GM19395 (cell line): Measurements from ENCODE around the gene SLC17A9.

Source experiments
- ATAC-seq: cut with Tn5 transposase; IDR thresholded peaks from one replicate; pipeline ENCODE4 v1.9.1; 2021; ENCODE audit warnings: mild to moderate bottlenecking, moderate library complexity; ENCODE audit not compliant: unreplicated experiment

SLC17A9 gene

DNA sequence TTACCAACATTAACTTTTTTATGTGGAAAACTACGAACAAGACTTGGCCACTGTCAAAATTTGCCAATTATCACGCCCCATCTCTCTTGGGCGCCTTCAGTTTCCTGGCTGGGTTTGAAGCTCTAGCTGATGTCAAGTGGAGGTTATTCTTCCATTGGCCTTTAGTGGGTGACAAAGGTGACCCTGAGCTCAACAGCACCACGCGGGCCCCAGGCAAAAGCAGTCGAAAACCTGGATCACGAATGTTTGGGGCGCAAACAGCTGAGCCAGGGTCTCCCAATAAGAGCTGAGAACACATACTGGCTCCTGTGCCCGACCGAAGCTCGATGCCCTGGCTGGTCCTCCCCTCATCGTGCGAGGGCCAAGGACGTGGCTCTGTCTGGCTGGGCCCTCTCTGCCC, 26.8 kb downstream of the SLC17A9 start:
- no peak for ATAC-seq

DNA sequence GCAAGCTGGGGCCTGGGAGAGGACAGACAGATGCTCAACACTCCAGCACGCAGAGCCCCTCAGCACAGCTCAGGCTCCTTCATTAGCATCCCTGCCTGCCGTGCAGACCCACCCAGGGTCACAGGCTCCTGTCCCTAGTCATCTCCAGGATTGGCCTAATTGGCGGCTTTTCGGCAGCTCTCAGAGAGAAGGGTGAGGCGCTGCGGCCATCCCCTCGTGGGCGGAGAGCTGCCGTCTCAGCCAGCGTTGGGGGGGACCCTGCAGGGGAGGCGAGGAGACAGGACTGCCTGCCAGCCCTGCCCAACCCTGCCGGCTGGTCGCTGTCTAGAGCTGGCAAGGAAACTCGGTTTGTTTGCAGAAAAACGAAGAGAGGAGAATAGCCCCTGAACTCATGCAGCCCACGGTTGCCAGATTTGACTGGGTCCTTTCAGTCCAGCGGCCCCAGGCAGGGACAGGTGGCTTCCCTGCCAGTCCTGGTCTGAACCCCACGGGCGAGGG, 27.4 kb downstream of the SLC17A9 start:
- ATAC-seq = no peak

DNA sequence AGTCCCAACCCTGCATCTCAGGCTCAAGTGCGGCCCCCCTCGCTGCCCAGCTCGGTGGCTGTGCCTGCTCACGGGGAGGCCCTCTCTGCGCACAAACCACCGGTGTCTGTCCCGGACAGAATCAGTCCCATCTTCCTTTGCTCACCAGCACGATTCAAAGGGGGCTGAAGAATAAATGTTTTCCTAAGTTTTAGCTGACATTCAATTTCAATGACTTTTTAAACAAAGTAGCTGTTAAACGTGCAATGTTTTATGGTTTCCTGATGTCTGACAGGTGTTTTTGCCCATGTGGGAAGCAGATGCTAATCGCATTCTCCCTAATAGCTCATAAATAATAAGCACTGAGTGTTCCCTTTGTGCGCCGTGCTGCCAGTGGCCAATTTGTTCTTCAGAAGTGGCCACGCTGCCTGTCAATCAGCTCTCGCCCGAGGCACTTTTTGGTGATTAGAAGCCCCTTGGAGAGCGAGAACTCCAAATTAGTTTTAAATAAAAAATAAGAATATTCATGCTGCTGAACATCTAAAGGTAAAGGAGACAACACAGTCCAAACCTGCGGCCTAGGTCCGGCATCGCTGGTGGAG, 28.0 kb downstream of the SLC17A9 start:
- ATAC-seq = no peak

DNA sequence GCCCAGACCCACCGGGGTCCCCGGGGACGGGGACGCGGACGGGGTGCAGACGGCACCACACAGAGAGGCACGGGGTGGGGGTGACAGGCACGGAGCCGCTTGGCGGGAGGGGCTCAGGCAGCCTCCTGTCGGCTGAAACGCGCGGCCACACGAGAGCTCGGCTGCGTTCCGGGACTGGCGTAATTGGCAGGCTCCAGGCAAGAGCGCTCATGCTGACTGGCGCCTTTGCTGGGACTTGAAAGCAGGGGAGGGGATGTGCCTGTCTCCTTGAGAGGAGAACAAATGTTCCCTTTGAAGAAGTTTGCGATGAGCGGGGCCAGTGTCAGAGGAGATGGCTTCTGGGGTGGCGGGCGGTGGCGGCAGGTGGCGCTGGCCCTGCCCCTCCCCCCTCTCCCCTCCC, 28.5 kb downstream of the SLC17A9 start:
- ATAC-seq = no peak

DNA sequence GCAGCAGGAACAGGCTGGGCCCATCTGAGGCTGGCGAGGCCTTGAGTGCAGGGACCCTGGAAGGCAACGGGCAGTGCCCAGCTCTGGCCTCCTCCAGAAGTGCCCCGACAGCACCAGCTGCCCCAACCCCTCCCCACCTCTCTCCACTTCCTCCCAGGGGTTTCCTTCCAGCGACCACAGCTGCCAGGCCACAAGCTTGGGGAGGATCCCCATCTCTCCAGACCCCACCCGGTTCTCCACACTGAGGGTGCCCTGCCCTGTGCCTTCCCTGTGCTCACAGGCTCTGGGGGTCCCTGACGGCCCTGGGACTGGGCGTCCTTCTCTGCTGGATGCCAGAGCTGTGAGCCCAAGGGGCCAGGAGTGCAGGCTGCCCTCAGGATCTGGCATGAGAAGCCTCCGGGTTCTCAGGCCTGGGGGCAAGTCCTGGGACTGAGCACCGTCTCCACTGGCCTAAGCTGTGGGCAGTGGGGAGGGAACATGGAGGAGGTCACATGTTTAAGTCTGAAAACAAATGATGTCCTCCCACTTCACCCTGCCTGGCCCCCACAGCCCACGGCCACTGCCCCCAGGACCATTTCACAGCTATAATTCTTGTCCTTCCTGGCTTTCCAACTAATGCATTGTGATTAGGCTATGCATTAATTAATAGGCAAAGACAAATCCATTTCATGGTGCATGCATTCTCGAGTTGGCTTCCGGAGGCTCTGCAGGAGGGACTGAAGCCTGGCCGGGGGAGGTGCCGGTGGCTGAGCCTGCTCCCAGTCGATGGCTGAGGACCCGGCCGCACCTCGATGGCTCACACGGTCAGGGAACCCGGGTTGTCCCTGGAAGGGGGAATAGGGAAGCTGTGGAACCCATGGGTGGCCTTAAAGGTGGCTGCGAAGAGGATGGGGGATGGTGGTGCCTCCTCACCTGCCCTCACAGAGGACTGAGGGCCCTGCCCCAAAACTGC, 29.9 kb downstream of the SLC17A9 start:
- ATAC-seq = no peak

DNA sequence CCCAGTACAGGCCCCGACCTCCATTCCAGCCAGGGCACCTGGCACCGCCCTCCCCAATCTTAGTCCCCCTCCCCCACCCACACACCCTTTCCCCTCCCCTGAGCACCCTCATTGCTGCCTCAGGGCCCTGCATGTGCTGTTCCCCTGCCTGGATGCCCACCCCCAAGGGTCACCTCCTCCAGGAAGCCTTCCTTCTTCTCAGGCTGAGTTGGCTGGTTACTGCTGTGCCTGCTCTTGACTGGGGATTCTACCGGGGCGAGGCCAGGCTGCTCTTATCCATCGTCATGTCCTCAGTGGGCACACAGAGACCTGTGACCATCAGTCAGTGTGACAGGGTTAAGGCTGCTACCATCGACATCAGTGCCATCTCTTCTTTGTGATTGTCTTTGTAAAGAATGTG, 30.7 kb downstream of the SLC17A9 start:
- ATAC-seq = no peak

DNA sequence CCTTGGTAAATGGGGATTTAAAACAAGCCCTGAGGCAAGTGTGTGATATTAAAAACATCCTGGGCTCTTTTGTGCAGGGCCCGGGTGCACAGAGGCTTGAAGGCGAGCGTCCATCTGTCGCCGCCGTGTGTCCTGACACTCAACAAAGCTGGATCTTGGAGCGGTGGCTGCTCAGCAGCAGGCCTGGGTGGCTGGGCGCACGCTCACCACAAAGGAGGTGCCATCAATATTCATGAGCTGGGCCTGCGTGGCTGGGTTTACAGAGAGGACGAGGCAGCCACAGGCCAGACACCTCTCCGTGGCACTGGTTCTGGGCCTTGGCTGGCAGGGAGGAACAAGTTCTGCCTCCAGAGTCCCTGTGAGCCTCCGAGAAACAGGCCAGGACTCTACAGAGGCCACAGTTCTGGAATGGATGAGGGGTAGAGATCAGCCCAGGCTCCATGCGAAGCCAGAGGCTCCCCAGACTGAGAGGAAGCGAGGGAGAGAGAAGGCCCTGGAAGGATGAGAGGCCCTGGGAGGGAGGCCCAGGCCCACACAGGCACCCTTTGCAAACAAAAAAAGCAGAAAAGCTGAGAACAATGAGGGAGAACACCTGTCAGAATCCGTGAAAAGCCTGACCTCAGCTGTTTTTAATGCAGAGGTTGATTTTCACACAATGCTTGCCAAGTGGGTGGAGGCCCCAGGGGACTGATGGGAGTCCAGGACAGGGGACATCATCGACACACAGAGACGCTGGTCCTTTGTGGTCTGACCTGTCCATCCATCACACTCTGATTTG, 32.3 kb downstream of the SLC17A9 start:
- ATAC-seq = no peak

DNA sequence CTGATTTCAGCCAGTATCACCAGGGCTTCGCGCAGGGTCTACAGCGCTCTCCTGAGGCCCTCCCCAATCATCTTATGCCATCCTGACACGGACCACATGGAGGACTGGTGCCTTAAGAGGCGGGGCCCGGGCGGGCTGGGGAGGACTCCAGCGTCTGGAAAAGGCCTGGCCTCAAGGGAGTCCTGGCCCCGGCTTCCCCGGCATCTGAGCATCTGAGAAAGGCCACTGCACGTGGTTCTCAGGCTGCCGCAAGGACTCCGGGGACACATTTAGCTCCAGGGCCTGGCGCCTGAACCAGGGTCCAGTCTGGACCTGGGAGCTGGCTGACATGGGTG, 32.9 kb downstream of the SLC17A9 start:
- ATAC-seq = no peak

DNA sequence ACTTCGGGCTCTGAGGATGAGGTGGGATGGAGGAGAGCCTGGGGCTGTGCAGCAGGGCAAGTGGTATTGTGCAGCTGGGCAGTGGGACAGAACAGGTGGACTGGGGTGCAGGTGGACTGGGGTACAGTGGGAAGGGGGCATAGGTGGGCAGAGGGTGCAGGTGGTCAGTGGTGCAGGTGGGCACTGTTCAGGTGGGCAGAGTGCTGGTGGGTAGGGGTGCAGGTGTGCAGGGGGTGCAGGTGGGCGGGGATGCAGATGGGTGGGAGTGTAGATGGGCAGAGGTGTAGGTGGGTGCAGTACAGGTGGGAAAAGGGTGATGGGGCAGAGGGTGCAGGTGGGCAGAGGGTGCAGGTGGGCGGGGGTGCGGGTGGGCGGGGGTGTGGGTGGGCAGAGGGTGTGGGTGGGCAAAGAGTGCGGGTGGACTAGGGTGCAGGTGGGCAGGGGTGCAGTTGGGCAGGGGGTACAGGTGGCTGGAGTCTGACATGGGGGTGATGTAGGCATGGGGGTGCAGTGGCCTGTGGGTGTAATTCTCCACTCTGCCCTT, 33.8 kb downstream of the SLC17A9 start:
- no peak for ATAC-seq

DNA sequence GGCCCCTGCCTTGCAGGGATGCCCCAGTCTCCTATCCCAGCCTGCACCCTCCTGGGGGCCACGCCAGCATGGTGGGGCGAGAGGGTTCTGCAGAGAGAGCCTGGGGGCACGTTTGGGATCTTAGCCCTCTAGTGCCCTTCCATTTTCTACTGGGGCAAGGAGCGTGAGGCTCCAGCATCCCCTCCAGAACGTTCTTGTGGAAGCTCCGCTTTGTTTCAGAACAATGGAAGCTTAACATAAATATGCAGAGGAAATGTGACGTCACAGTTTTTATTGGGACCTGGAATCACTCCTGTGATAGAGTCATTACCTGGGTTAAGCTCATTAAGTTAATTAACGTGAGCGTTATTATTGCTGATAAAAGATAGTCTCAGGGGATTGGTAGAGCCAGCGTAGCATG, 34.6 kb downstream of the SLC17A9 start:
- ATAC-seq = no peak

DNA sequence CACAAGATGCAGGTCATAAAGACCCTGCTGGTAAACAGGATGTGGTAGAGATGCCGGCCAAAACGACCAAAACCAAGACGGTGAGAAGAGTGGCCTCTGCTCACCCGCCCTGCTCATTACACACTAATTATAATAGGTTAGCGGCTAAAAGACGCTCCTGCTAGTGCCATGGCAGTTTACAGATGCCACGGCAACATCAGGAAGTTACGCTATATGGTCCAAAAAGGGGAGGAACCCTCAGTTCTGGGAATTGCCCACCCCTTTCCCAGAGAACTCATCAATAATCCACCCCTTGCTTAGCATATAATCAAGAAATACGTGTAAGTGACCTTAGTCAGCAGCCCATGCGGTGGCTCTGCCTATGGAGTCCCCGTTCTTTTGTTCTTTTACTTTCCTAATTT, 36.7 kb downstream of the SLC17A9 start:
- ATAC-seq = no peak

DNA sequence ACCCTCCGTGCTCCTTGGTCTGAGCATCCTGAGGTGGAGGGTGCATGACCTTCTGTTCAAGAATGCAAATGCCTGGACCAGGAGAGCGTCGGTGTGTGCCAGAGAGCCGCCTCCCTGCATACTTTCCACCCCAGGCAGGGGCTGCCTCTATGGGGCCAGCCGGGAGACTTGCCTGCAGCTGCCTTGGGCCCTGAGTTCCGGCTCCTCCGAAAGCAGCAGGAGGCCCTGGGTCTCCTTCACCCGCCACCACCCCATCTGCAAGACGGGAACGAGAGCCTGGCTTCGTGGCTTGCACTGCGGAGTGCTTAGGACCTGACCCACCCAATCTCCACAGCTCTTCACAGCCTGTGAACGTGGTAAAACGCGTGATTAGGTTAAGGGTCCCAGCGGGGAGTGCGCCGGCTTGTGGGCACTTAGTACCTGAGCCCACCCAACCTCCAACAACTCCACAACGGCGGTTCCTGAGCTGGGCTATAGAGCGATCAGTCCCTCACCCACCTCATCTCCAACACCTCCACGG, 37.9 kb downstream of the SLC17A9 start:
- ATAC-seq = no peak

DNA sequence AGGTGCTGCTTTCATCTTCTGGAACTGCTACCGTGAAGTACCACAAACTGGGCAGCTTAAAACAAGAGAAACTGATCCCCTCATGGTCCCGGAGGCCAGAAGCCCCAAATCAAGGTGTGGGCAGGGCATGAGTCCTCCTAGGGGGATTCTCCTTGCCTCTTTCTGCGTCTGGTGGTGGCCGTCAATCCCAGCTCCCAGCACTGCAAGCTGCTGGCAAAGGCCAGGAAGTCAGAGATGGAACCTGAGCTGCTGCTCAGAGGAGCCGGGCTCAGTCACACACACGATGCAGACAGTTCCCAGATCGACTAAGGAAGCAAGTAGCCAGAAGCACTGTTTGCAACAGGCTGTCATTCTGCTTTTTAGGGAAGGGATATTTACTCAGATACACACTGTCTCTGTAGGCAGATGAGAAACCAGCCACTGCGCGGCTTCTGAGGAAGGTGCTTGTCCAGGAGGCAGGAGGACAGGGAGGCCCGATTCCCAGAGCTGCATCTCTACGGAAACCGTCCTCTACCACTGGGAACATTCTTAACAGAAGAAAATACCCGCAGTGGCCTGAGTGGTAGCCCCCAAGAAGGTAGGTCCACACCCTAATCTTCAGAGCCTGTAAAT, 38.8 kb downstream of the SLC17A9 start:
- ATAC-seq = no peak

DNA sequence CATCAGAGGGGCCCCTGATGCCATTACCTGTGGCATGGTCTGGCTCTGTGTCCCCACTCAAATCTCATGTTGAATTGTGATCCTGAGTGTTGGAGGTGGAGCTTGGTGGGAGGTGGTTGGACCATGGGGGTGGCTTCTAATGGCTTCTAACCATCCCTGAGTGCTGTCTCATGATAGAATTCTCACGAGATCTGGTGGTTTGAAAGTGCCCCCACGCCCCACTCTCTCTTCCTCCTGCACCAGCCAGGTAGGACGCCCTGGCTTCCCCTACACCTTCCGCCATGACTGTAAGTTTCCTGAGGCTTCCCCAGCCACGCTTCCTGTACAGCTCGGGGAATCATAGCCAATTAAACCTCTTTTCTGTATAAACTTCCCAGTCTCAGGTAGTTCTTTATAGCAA, 39.4 kb downstream of the SLC17A9 start:
- no peak for ATAC-seq

DNA sequence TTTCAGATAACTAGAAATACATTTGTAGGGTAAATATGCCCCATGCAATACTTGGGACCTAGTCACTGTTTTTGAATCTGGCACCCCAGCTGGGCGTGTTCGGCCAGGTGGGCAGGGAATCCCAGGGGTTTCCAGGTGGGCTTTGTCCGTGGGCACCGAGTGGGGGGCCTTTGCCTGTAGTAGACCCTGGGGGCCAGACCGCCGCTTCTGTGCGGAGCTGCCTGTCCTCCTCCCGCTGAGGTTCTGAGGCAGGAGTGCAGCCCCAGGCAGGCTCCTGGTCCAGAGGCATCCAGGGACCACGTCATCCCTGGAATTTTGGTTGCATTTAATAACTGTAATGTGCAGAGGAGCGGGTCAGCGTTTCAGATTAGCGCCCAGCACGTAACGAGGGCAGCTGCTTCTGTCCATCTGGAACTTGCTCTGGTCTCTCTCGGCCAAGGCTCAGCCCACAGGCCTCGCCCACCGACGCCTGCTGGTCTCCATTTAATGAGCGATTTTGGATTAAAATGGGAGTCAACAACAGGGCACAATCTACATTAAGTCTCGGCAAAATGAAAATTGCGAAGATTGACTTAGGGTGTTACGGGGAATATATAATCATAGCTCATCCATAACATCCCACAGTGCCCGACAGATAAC, 41.5 kb downstream of the SLC17A9 start:
- no peak for ATAC-seq

DNA sequence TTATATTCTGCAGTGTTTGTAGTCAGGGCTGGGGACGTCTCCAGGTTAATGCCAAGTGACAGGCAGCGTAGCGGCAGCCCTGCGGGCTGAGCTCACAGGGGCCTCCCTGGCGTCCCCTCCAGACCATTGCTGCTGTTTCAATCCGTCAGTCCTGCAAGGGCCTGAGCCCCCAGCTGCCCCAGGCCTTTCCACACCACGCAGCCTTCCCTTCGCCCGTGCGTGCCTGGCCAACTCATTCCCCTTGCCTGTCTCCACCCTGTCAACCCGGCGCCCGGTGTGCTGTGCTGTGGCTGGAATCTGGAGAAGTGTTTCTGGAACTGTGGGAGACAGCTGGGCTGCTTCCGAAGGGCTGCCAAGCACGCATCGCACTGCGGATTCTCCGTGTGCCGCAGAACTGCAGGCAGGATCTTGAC, 42.4 kb downstream of the SLC17A9 start:
- no peak for ATAC-seq

DNA sequence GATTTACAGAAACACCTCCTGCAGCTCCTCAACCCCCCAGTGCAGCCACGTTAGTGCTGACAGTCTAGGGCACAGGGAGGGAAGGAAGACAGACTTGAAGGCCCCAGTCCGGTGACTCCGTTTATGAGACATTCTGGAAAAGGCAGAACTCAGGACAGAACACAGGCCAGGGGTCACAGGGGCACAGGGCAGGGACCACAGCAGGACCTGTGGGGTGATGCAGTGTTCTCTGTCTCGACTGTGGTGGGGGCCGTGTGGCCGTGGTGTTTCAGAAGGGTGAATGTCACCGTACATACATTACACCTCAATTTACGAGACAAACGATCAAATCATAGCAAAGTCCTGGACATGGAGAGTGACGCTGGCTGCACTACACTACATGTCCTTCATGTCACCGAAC, 43.0 kb downstream of the SLC17A9 start:
- no peak for ATAC-seq

DNA sequence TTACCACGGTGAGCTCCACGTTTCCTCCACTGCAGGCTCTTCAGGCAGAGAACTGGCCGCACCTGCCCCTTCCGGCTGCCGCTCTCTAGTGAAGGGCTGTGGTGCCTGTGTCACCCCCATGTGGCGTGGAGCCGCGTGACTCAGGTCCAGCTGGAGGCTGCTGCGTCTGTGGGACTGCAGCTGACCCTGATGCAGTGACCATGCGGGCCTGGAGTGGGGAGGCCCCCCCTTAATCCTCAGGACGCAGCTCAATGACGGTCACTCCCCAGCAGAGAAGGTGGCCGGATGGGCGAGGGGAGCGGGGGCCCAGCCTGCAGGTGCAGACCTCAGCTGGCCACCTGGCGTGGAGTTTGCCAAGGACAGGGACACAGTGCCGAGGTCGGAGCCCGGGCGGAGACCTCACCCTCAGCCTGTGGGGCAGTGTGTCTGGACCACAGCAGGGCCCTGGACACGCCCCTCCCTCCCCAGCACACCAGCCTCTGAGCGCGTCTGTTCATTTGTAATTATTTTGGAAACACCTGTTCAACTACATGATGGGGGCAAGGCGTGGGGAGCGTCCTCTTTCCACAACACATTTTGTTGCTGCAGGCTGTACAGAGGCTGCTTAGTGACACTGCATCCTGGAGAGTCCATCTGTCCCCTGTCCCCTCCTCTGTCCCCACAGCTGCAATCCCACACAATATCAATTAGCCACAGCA, 43.5 kb downstream of the SLC17A9 start:
- no peak for ATAC-seq

DNA sequence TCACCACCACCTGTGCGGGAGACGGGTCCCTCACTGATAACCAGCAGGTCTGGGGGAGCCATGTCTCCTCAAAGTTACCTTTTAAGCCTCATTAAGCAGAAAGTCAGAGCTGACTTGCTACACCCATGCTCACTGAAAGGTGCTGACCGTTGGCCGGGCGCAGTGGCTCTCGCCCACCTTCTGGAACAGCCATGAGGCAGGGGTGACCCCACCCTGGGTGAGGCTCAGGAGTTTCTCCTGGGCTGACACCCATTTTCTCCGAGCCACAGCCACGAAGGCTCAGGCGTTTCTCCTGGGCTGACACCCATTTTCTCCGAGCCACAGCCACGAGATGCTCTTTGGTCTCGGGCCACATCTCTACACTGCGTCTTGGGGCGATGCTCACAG, 44.1 kb downstream of the SLC17A9 start:
- no peak for ATAC-seq
